Keratinocyte (primary cell): ENCODE measurements around the gene DNASE1L2. TPM values are rescaled to one million over a fixed set of nuclear protein-coding genes. Genes with fewer than 3 reads are reported as not detected.

Source experiments
- DNase-seq: peaks from one replicate; pipeline ENCODE4 v3.0.0-alpha.2; 2011; ENCODE audit warnings: low read depth, missing footprints, low spot score
- FAIRE-seq: peaks from 2 replicates; lab custom pipeline; 2011; peaks lifted over from hg19 to GRCh38; lab: Jason Lieb, UNC
- H2AFZ ChIP-seq: 2 replicates; pipeline ENCODE4 v1.6.0; 2012; ENCODE audit warnings: low read length, control low read depth, inconsistent platforms; ENCODE audit not compliant: control insufficient read depth
- H3K27ac ChIP-seq: 2 replicates; pipeline ENCODE4 v1.5.1; 2011; ENCODE audit warnings: low read length; ENCODE audit not compliant: control insufficient read depth, insufficient read depth
- H3K27me3 ChIP-seq: 3 replicates; pipeline ENCODE4 v1.6.0; 2011; ENCODE audit warnings: low read length; ENCODE audit not compliant: control insufficient read depth, insufficient read depth; ENCODE audit errors: extremely low read depth
- H3K36me3 ChIP-seq, 2 experiments: 2 replicates in 1 of 2; 3 replicates in 1 of 2; pipeline ENCODE4 v1.5.1; 2011; ENCODE audit warnings: low read length in 2 of 2, mild to moderate bottlenecking in 1 of 2; ENCODE audit not compliant: control insufficient read depth in 2 of 2, insufficient read depth in 2 of 2; ENCODE audit errors: extremely low read depth in 1 of 2
- H3K4me1 ChIP-seq: 3 replicates; pipeline ENCODE4 v1.5.1; 2011; ENCODE audit warnings: low read length; ENCODE audit not compliant: control insufficient read depth, insufficient read depth; ENCODE audit errors: extremely low read depth
- H3K4me2 ChIP-seq: 3 replicates; pipeline ENCODE4 v1.6.0; 2011; ENCODE audit warnings: low read depth, low read length; ENCODE audit not compliant: control insufficient read depth, insufficient read depth; ENCODE audit errors: extremely low read depth
- H3K4me3 ChIP-seq, 3 experiments: fragments of 200-600 bp in 1 of 3; sonication (generic) in 1 of 3; 2 replicates in 2 of 3; 3 replicates in 1 of 3; pipeline ENCODE4 v1.5.1; 2011 to 2016; ENCODE audit warnings: low read length in 3 of 3, mild to moderate bottlenecking in 3 of 3, control low read depth in 2 of 3, inconsistent platforms in 1 of 3, low read depth in 1 of 3, mixed read lengths in 1 of 3, mixed run types in 1 of 3, moderate library complexity in 1 of 3; ENCODE audit not compliant: control insufficient read depth in 2 of 3, insufficient read depth in 2 of 3; ENCODE audit errors: extremely low read depth in 1 of 3
- H3K79me2 ChIP-seq: 2 replicates; pipeline ENCODE4 v1.6.0; 2012; ENCODE audit warnings: low read length; ENCODE audit not compliant: control insufficient read depth, insufficient read depth
- H3K9ac ChIP-seq: 3 replicates; pipeline ENCODE4 v1.6.0; 2011; ENCODE audit warnings: low read length; ENCODE audit not compliant: control insufficient read depth, insufficient read depth; ENCODE audit errors: extremely low read depth
- H3K9me1 ChIP-seq: 3 replicates; pipeline ENCODE4 v1.6.0; 2011; ENCODE audit warnings: low read length; ENCODE audit not compliant: control insufficient read depth, insufficient read depth; ENCODE audit errors: extremely low read depth
- H3K9me3 ChIP-seq: 2 replicates; pipeline ENCODE4 v1.5.1; 2012; ENCODE audit warnings: low read depth, low read length; ENCODE audit not compliant: control insufficient read depth
- H4K20me1 ChIP-seq: 3 replicates; pipeline ENCODE4 v1.6.0; 2011; ENCODE audit warnings: low read length; ENCODE audit not compliant: control insufficient read depth, insufficient read depth; ENCODE audit errors: extremely low read depth
- CTCF ChIP-seq, 3 experiments: IDR thresholded peaks in 1 of 3; conservative IDR thresholded peaks in 1 of 3; optimal IDR thresholded peaks in 1 of 3; 2 replicates in 2 of 3; 3 replicates in 1 of 3; pipeline versions ENCODE3 to v1.5.1; 2011; ENCODE audit warnings: low read length in 3 of 3, mild to moderate bottlenecking in 3 of 3, moderate library complexity in 2 of 3, control low read depth in 1 of 3, inconsistent platforms in 1 of 3; ENCODE audit not compliant: insufficient read depth in 2 of 3; ENCODE audit errors: extremely low read depth in 1 of 3
- EZH2 ChIP-seq: IDR thresholded peaks from one replicate; pipeline ENCODE4 v1.6.1; 2012; ENCODE audit warnings: inconsistent platforms, mild to moderate bottlenecking, low read length, moderate library complexity
- dilution Hi-C: fragments of 300-500 bp; cut with MboI; formaldehyde crosslinking; loops from one replicate; pipeline ENCODE4 v1.7.0; 2020; ENCODE audit warnings: low sequenced_read_pairs; ENCODE audit not compliant: extremely low pct_ligation_motif_present
- polyA plus RNA-seq, 5 experiments: library from polyadenylated mRNA; depleted of rRNA in 3 of 5; stranded (reverse) in 3 of 5; stranded (forward) in 1 of 5; unstranded in 1 of 5; fragments of >200 nt; gene quantifications; 1 replicate in 1 of 5; 2 replicates in 3 of 5; 3 replicates in 1 of 5; pipeline versions ENCODE4 v1.2.1 to v1.2.3, GENCODE V29; 2011 to 2012; ENCODE audit warnings: missing spikeins in 2 of 5, low read depth in 1 of 5, low replicate concordance in 1 of 5

Gene DNASE1L2
- polyA plus RNA-seq, 1 donor (not counting 4 experiments of a cell fraction or from before 2014, with no cell fraction given): 0.31 TPM

DNA sequence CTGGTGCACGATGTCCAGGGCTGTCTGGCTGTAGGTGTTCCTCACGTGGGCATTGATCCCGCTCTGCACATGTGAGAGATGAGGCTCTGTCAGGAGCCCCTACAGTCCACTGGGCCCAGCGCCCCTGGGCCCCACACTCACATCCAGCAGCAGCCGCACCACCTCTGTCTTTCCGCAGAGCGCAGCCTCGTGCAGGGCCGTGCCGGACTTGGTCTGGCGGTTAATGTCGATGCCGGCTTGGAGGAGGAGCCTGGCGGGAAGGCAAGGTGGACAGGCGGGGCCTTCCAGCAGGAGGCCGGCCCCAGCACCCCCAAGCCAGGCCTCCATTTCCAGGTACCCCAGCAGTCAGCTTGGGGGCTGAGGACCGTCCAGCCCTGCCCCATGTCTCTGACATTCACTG lies 49.0 kb upstream of the DNASE1L2 start:
- FAIRE-seq: no peak

DNA sequence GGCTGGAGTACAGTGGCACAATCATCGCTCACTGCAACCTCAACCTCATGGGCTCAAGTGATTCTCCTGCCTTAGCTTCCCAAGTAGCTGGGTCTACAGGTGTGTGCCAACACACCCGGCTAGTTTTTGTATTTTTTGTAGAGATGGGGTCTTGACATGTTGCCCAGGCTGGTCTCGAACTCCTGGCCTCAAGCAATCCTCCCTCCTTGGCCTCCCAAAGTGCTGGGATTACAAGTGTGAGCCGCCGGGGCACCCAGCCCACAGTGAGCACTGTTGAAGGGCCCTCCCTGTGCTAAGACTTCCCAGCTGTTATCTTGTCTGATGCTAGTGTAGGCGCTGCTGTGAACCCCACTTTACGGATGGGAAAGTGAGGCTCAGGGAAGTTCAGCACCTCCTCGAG lies 47.8 kb upstream of the DNASE1L2 start:
- dilution Hi-C loops: no loop called here
- no peaks in the 10 kb centered on the region for H3K9me3 ChIP-seq
- no peak for DNase-seq
- no peak for FAIRE-seq
- H3K4me2 ChIP-seq: no peak overlapping the region
- H3K4me3 ChIP-seq: no peak overlapping the region
- H2AFZ ChIP-seq: no peak overlapping the region
- TF ChIP-seq CTCF (optimal IDR thresholded peaks at IDR 0.05 in 1 of 3, IDR thresholded peaks at IDR 0.05 in 1 of 3, conservative IDR thresholded peaks at IDR 0.05 in 1 of 3; ENCODE audit: extremely low read depth in 1 of 3, insufficient read depth in 2 of 3, low read length in 3 of 3) (no peak), EZH2 (no peak)
- peaks cover 3% of the 10 kb centered on the region for H3K4me1 ChIP-seq
- H4K20me1 ChIP-seq: no peaks in the 10 kb centered on the region
- no peaks in the 10 kb centered on the region for H3K9me1 ChIP-seq
- H3K27me3 ChIP-seq: peaks cover 6% of the 10 kb centered on the region
- H3K9ac ChIP-seq: no peak overlapping the region
- no peaks in the 10 kb centered on the region for H3K36me3 ChIP-seq
- no peaks in the 10 kb centered on the region for H3K79me2 ChIP-seq
- H3K27ac ChIP-seq: no peak overlapping the region

More for the DNA sequence above, 49.0 kb upstream of the DNASE1L2 start:
- H3K27ac ChIP-seq: no peak overlapping the region
- peaks cover 5% of the 10 kb centered on the region for H3K27me3 ChIP-seq
- no peaks in the 10 kb centered on the region for H3K36me3 ChIP-seq
- H3K9me1 ChIP-seq: no peaks in the 10 kb centered on the region
- no peak overlapping the region for H3K4me3 ChIP-seq
- dilution Hi-C loops: no loop called here
- H4K20me1 ChIP-seq: no peaks in the 10 kb centered on the region
- H2AFZ ChIP-seq: no peak overlapping the region
- H3K9me3 ChIP-seq: no peaks in the 10 kb centered on the region
- no peak for TF ChIP-seq CTCF (optimal IDR thresholded peaks at IDR 0.05 in 1 of 3, IDR thresholded peaks at IDR 0.05 in 1 of 3, conservative IDR thresholded peaks at IDR 0.05 in 1 of 3; ENCODE audit: extremely low read depth in 1 of 3, insufficient read depth in 2 of 3, low read length in 3 of 3)
- TF ChIP-seq EZH2: no peak
- no peak overlapping the region for H3K9ac ChIP-seq
- peaks cover 3% of the 10 kb centered on the region for H3K4me1 ChIP-seq
- H3K4me2 ChIP-seq: no peak overlapping the region
- H3K79me2 ChIP-seq: no peaks in the 10 kb centered on the region
- no peak for DNase-seq
